HG03103 (cell line): ENCODE measurements around the gene DIAPH3.

Source experiments
- ATAC-seq: cut with Tn5 transposase; IDR thresholded peaks from one replicate; pipeline ENCODE4 v1.9.1; 2021; ENCODE audit warnings: low read depth; ENCODE audit not compliant: unreplicated experiment

DIAPH3 gene

DNA sequence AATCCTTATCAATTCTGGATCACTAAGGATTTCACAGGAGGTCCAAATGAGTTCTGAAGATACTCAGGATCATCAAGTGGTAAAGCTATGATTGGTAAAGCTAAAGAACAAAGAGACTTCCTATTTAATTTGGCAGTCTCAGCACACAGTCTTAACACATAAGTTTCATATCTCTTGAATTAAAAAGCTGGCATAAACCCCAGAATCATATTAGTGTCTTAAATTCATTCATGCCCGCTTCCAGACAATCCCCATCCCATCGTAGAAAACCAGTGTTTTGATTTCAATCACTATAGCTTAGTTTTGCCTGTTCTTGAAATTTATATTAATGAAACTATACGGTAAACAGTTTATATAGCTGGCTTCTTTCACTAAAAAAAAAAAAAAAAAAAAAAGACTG lies 278.7 kb downstream of the DIAPH3 start:
- no peak for ATAC-seq

DNA sequence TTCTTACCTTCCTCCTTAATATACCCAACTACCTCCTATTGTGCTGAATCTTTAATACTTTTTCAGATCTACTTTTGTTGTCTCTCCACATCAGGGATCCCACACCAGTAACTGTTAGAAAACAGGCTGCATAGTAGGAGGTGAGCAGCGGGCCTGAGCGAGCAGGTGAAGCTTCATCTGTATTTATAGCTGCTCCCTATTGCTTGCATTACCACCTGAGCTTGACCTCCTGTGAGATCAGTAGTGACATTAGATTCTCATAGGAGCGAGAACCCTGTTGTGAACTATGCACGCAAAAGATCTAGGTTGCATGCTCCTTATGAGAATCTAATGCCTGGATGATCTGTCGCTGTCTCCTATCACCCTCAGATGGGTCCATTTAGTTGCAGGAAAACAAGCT lies 279.8 kb downstream of the DIAPH3 start:
- ATAC-seq = no peak

DNA sequence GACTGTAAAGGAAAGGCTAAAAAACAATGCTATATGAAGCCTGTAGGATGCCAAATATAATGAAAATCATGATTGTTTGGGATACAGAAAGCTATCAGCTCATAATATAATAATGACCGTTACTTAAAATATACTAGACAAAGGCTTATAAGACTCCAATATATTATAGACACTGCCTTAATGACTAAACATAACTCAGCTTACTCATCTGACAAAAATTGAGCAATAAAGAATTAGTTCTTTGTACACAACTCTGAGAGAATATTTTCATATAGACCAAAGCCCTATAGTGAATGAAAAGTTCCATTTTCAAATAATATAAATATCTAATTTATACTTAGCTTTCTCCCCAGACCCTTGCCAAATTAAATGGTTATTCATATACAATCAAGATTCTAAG lies 283.3 kb downstream of the DIAPH3 start:
- no peak for ATAC-seq

DNA sequence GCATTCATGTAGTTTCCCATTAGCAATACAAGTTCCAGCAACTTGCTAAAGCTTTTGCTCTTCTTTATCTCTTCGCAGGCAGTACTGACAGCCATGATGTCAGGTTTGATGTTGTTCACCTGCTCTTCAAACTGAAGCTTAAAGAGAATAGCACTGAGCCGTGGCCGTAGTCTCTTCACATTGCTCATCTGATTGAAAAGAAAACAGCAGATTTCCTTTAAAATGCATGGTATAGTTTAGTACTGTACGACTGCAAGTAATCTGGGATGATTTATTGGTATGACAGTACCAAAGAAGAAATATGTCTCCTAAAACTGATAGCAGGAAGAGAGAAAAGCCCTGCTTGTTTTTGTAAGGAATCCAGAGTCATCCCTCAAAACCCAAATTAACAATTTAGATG lies 284.4 kb downstream of the DIAPH3 start:
- no peak for ATAC-seq

DNA sequence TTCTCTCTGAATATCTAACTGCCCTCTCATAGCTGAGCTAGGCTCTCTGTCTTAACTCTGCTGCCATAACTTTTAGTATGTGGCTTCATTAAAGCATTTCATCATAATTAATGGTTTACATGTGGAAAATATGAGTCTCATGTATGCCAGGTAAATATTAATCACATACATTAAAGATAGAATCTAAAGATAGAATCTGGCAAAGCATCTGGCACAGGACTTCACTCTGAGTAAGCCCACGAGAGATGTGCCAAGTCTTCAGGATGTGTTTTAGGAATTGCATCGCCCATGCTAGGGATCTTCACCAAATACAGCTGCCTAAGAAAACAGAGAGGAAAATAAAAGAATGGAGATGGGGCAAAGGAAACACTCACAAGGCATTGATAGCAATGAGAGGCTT lies 285.8 kb downstream of the DIAPH3 start:
- ATAC-seq = no peak

DNA sequence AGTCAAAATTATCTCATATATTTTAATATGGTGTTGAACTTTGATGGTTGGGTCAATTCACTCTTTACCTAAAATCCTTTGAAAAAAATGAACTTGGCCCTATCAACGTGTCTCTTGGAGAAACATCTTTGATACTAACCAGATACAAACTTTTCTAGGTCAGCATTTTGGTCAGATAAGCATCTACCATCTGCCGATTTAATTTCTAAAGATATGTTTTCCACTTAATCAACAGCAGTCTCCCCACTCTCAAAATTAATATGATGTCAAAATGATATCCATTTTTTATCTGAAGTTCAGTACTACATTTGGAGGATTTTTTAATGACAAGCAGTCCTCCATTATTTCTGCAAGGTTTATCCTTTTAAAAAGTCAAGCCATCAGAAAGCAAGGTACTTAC lies 288.8 kb downstream of the DIAPH3 start:
- ATAC-seq = no peak

DNA sequence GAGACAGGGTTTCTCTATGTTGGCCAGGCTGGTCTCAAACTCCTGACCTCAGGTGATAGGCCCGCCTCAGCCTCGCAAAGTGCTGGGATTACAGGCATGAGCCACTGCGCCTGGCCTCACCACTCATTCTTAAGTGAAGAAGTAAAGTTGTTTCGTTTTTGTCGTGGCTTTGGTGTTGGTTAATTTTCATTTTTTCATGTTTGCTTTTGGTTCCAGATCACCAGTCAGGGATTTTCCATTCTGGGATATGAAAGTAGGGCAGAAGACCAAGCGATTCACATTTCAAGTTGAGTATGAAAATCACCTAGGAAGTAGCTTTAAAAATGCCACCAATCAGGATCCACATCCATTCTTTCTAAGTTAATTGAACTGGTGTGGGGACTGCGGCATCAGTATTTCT lies 289.9 kb downstream of the DIAPH3 start:
- ATAC-seq = no peak

DNA sequence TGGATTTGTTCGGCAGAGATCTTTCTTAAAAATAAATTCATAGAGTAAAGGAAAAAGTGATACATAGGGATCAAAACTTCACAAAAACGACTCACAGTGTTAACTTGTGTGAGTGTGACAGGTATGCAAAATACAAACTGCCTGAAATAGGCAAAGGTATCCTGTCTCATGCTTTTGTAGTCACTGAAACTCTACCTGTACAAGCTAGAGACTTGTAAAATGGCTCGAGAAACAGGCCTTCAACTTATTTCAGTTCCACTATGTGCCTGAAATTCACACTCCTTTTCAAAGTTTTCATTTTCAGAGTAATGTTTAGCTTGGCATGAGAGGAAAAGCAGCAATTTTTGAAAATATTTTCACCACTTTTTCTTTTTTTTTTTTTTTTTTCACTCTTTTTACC lies 290.4 kb downstream of the DIAPH3 start:
- ATAC-seq = no peak

DNA sequence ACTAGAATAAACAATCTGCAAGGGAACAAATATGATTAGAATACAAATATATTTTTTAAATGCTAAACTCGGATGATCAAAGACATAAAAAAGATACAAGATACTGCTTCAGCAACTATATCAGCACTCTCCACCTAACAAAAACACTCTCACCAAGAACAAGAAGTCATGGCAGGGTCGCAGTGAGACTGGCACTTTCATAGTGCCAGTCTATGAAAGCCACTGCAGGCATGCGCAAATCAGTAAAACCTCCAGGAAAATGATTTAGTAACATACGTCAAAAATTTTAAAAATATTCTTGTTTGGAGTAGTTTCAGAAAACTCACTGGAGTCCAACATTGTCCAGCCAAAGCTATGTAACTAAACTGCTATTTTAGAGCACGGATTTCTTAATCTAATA lies 295.9 kb downstream of the DIAPH3 start:
- ATAC-seq = no peak

DNA sequence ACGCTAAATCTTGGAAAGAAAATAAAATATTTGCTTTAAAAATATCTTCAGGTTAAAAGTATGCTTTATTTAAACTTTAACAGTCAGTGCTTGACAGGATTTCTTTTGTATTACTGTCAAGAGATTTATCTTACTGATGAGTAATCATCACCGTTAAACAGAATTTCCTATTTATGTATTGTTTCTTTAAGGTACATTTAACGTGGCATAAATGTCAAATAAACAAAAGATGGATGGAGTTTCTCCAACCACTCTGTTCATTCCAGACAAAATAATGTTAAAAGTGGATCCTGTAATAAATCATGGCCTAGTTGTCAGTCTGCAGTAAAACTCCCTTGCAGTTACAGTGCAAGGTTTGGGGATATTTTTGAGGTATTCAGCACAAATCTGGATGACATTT lies 298.3 kb downstream of the DIAPH3 start:
- ATAC-seq = no peak

DNA sequence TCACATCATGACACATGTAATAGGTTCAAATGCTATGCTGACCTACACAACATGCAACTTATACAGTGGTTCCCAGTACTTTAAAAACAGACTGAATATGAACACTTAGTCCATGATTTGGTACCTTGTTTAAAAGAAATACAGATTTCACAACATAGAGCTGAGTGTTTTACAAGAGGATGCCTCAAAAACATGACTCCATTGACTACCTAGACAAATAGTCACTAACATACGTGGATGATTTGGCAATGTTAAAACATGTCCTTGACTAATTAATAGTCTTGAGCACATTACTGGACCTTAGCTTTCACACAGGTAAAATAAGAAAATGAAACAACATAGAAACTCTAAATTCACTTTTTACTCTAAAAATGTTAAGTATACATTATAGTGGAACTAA lies 300.1 kb downstream of the DIAPH3 start:
- no peak for ATAC-seq

DNA sequence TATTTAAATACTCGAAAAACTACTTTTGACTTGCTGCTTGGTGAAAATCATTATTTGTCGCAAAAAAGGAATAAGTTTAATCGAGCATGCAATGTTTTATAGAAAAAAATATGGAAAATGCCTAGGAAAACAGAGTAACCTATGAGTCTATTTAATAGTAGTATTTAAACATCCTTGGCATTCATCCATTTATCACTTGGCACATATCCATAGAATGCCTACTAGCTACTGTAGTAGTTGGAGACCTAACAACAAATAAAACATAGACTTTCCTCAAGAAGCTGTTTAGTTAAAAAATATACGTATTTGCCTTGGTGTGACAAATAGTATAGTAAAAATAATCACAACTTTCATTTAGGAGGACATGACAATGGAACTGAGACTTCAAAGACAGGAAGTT lies 302.1 kb downstream of the DIAPH3 start:
- ATAC-seq = no peak

DNA sequence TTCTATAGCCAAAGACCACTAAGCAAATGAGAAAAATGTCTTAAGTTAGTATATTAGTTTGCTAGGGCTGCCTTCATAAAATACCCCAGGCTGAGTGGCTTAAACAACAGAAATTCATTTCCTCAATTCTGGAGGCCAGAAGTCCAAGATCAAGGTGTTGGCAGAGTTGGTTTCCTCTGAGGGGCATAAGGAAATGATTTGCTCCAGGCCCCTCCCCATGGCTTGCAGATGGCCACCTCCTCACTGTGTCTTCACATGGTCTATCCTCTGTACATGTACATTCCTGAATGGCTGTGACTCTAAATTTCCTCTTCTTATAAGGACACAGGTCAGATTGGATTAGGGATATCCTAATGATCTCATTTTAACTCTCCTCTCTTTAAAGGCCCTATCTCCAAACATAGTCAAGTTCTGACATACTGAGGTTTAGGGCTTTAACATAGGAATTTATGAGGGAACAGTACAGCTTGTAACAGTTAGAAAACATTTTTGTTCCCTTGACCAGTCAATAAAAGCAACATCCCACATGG lies 307.4 kb downstream of the DIAPH3 start:
- ATAC-seq = no peak

DNA sequence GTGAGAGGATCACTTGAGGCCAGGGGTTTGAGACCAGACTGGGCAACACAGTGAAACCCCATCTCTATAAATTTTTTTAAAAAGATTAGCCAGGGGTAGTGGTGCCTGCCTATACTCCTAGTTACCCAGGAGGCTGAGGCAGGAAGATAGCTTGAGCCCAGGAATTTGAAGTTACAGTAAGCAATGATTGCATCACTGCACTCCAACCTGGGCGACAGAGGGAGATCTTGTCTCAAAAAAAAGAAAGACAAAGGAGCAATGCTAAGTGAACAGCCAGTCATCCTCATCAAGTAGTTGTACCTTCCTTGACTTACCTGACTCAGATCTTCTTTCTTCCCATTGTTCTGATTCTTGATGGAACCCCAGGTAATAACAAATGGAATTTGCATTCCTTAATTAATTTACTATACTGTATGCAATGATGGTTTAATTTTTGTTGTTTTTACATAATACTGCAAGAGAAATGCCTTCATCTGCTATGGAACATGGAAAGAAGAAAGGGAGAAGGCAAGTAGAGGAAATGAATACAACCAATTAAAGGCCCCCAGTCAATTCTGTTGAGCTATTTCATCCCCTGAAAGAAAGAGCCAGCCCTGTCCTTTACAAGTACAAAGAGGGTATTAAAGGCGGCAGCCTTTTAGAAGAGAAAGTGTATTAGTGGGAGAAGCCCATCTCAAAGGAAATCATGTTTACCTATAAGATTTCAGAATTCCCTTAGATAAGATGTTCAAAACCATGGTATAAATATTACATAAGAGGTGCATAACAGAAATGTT lies 316.7 kb downstream of the DIAPH3 start:
- ATAC-seq = no peak

DNA sequence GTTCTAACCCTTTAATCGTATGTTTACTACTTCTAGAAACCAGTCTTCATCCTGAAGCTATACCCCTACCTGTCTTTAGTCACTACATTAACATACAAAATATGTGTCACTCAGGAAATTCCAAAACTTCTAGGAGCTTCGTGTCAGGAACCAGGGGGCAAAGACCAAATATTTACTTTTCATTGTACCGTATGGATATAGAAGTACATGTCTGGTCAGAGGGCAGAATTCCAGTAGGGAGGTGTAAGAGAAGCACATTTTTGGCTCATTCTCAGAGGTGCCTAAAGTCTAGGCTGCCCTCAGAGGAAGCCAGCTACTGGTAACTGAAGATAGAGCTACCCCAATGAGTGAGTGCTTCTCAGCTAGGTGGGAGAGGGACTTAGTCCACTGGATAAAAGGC lies 320.7 kb downstream of the DIAPH3 start:
- ATAC-seq = no peak

DNA sequence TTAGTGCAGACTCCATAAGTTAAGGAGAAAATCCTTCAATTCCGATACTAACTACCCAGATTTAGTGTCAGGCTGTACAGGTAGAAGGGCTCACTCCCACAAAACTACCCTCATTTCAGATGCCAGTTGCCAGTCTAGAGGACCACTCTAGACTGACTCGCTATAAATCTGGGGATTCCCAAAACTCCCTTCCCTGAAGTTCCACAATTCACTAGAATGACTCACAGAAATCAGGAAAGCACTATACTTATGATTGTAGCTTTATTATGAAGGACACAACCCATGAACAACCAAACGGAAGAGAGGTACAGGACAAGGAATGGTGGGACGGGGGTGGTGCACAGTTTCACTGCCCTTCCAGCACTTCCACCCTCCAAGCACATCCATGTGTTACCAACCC lies 321.2 kb downstream of the DIAPH3 start:
- no peak for ATAC-seq

DNA sequence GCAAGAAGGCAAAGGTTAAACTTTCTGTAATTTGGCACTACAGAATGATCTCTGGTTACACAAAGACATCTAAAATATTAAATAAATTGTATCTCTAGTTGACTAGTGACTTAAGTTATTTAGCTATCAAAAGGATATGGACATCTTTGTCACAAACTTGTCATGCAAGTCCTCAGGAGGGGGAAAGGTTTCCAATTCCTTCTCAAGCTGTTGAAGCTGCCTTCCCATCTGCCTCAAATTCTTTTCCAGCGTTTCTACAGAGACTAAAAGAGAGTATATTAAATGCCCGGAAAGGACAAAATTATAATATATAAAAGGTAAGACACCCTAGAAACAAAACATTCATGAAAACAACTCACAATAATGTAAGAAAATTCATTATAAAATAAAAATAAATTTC lies 324.5 kb downstream of the DIAPH3 start:
- no peak for ATAC-seq

DNA sequence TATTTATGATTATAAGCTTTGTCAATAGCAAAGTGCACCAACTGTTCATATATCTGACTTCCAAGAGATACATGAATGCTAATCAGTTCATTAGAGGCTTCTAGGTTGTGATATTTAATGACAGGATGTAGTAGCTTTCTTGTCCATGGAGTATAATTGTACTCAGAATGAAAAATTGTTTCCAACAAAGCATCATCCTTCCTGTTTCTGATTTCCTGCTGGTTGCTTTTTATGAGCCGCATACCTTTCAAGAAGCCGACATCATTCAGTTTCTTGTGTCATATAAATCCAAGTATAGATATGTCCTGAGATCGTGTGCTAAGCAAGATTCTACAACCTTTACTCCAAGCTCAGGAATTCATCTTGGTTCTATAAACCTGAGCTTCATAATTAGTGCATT lies 326.6 kb downstream of the DIAPH3 start:
- ATAC-seq = no peak

DNA sequence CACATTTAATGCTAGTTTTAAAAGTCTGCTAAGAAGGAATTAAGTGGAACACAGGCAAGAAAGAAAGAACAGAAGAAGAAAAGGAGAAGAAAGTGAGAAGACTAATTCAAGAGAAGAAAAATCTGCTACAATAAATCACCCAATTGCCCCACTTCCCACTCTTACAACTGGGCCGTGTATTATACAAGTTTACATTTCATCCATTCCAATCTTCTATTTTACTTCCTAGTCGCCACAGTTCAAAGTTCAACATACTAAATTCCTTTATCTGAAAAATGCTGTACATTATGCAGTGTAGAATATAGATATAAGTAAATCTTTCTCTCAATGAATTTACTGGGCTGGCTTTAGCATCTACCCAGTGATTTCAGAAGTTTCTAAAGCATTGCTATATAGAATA lies 328.2 kb downstream of the DIAPH3 start:
- ATAC-seq = no peak

DNA sequence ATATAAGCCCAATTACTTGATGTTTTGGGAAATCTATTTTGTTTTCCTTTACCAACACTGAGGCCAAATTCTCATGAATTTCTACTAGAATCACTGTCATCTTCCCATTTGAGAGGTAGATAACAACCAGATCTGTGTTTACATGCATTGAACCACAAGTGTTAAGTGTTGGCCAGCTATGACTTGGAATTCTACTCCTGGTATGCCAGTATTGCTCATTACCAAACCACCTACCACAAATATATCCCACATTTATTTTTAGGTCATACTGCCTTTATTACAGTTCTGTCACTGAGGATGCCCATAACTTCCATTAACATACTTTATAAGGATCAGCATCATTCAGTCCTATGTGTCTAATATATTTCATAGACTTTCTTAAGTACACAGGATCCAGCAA lies 328.9 kb downstream of the DIAPH3 start:
- ATAC-seq = no peak

DNA sequence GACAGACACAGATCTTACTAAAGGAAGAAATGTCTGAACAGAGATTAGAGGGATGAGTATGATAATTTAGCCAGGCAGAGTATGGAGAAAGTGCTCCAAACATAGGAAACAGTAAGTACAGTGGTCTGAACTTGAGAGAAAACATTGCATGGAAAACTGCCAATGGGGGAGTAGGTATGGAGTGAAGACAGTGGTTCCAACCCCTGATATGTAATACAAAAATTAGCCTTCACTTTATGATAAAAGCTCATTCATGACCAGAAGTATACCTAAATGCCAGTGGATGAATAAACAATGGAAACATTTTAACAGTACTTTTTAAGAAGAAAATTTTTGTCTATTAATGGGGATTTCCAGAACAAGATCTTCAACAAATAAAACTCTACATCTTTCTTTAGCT lies 334.0 kb downstream of the DIAPH3 start:
- ATAC-seq = no peak

DNA sequence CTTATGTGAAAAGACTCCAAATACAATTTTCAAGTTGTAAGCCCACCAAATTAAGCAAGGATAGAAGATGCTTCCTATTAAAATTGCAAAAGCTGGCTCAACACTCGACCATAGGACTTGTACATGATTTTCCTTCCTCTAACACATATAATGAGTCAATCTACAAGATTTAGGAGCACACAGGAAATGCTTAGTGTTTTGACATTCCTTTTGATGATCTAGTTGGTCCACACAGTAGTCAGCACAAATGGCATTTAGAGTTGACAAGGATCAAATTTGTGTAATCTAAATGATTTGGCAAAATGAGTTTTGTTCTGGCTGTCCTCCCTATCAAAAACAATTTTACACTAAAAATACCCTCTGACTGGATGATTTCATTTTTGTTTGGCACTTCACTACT lies 340.2 kb downstream of the DIAPH3 start:
- ATAC-seq = no peak

DNA sequence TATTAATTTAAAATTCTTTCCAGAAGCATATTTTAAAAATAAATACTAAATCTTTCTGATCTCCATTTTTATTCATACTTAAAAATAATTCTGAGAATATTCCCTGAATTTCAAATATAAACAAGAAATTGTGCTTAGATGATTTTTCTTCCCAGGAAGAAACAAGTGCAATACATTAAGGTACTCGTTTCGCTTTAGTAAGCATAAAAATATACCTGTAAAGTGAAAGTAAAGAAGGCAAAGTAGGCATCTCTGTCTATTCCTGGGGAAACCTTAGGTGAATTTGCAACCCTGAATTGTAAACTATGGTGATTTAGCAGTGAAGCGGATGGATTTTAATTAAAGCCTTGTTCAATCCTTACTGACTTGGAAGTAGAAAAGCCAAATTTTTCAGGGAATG lies 354.2 kb downstream of the DIAPH3 start:
- ATAC-seq = no peak
